CD4-positive, alpha-beta T cell treated with Interleukin-15 for 1 hour (primary cell): Measurements from ENCODE around the gene SLAMF7.

Experiments
- DNase-seq: peaks from one replicate; pipeline ENCODE4 v3.0.0-alpha.2; 2020

The SLAMF7 gene

GRCh38 chr1:160747717-160748116 is 8.7 kb downstream of the SLAMF7 start:
- no peak for DNase-seq

GRCh38 chr1:160748181-160748877 is 9.3 kb downstream of the SLAMF7 start:
- DNase-seq: no peak

GRCh38 chr1:160748878-160749269 is 9.8 kb downstream of the SLAMF7 start:
- DNase-seq: no peak

GRCh38 chr1:160750608-160751007 is 11.6 kb downstream of the SLAMF7 start:
- no peak for DNase-seq

- DNase-seq: no peak
Measured at GRCh38 chr1:160752406-160752805, 13.4 kb downstream of the SLAMF7 start.

- DNase-seq: no peak
Measured at GRCh38 chr1:160752924-160753323, 13.9 kb downstream of the SLAMF7 start.

GRCh38 chr1:160753594-160753993 is 14.5 kb downstream of the SLAMF7 start:
- DNase-seq: no peak

- no peak for DNase-seq
Measured at GRCh38 chr1:160755461-160755860, 16.4 kb downstream of the SLAMF7 start.

- peak; percentile 40 for DNase-seq
Measured at GRCh38 chr1:160755911-160756848, 17.1 kb downstream of the SLAMF7 start.

- DNase-seq: no peak
Measured at GRCh38 chr1:160756849-160757201, 17.8 kb downstream of the SLAMF7 start.

GRCh38 chr1:160758521-160758920 is 19.5 kb downstream of the SLAMF7 start:
- DNase-seq: no peak

GRCh38 chr1:160759740-160760139 is 20.7 kb downstream of the SLAMF7 start:
- no peak for DNase-seq

- no peak for DNase-seq
Measured at GRCh38 chr1:160761046-160761445, 22.0 kb downstream of the SLAMF7 start.

- DNase-seq: no peak
Measured at GRCh38 chr1:160761886-160762285, 22.8 kb downstream of the SLAMF7 start.

- no peak for DNase-seq
Measured at GRCh38 chr1:160763993-160764392, 24.9 kb downstream of the SLAMF7 start.

GRCh38 chr1:160767395-160768294 is 28.6 kb downstream of the SLAMF7 start:
- peak; percentile 24 for DNase-seq

- DNase-seq: peak; percentile 86
Measured at GRCh38 chr1:160768295-160768657, 29.2 kb downstream of the SLAMF7 start.

- no peak for DNase-seq
Measured at GRCh38 chr1:160772331-160772730, 33.3 kb downstream of the SLAMF7 start.

GRCh38 chr1:160773093-160773492 is 34.0 kb downstream of the SLAMF7 start:
- no peak for DNase-seq

GRCh38 chr1:160774886-160775719 is 36.1 kb downstream of the SLAMF7 start:
- no peak for DNase-seq

- DNase-seq: no peak
Measured at GRCh38 chr1:160776178-160776577, 37.1 kb downstream of the SLAMF7 start.

GRCh38 chr1:160777486-160778089 is 38.5 kb downstream of the SLAMF7 start:
- DNase-seq: peak; percentile 42
